Cardiac muscle cell (in vitro differentiated cells and primary cell): ENCODE results near the gene NEGR1. TPM values are rescaled to one million over a fixed set of nuclear protein-coding genes. Genes with fewer than 3 reads are reported as not detected.

Experiments used
- DNase-seq, 2 donors: peaks; one replicate each; pipeline versions ENCODE4 v3.0.0 to v3.0.0-alpha.2; 2010 to 2017; ENCODE audit warnings: low read depth in 1 of 2, low spot score in 1 of 2
- H3K27ac ChIP-seq: fragments of 200-600 bp; sonication (generic); 2 replicates; pipeline ENCODE4 v1.5.1; 2016
- H3K27me3 ChIP-seq: fragments of 200-600 bp; sonication (generic); 2 replicates; pipeline ENCODE4 v1.6.0; 2016; ENCODE audit warnings: control low read depth
- H3K36me3 ChIP-seq: fragments of 200-600 bp; sonication (generic); 2 replicates; pipeline ENCODE4 v1.5.1; 2016; ENCODE audit warnings: control low read depth
- H3K4me1 ChIP-seq: fragments of 200-600 bp; sonication (generic); 2 replicates; pipeline ENCODE4 v1.8.1; 2017; ENCODE audit warnings: low read depth, mild to moderate bottlenecking, mixed run types
- H3K4me3 ChIP-seq: fragments of 200-600 bp; sonication (generic); 2 replicates; pipeline ENCODE4 v1.5.1; 2016; ENCODE audit warnings: mild to moderate bottlenecking
- H3K9me3 ChIP-seq: fragments of 200-600 bp; sonication (generic); 2 replicates; pipeline ENCODE4 v1.5.1; 2017; ENCODE audit warnings: low read depth, mild to moderate bottlenecking, control low read depth
- CTCF ChIP-seq: IDR thresholded peaks from 2 replicates; pipeline ENCODE4 v1.5.1; 2012; ENCODE audit warnings: low read depth, mild to moderate bottlenecking, low read length
- polyA plus RNA-seq: library from polyadenylated mRNA; unstranded; fragments of >200 nt; fragmentation: Nextera tagmentation; extraction: Ambion mirVana; gene quantifications from 2 replicates; pipeline ENCODE4 v1.2.1, GENCODE V29; 2016
- total RNA-seq: library from RNA; depleted of rRNA; stranded (reverse); fragments of >200 nt; gene quantifications from 2 replicates; pipeline ENCODE4 v1.2.3, GENCODE V29; 2016

Gene NEGR1
- total and polyA plus RNA-seq, 2 experiments from 2014 or later, result 0.06 to 0.20 TPM

GRCh38 chr1:71362076-71362475 is 920.3 kb downstream of the NEGR1 start:
- DNase-seq, result no peak
- Histone ChIP-seq H3K27ac (no peak overlapping the region), H3K4me1 (no peaks in the 10 kb centered on the region), H3K27me3 (no peaks in the 10 kb centered on the region), H3K4me3 (no peak overlapping the region), H3K36me3 (no peaks in the 10 kb centered on the region), H3K9me3 (no peaks in the 10 kb centered on the region)
- TF ChIP-seq CTCF, result no peak

- peak in 1 of 2 donors; percentile 21 for DNase-seq
- no peaks in the 10 kb centered on the region for H3K9me3 ChIP-seq
- no peak overlapping the region for H3K4me3 ChIP-seq
- TF ChIP-seq CTCF, result peak; percentile 34
- H3K27me3 ChIP-seq, result no peaks in the 10 kb centered on the region
- H3K27ac ChIP-seq, result no peak overlapping the region
- no peaks in the 10 kb centered on the region for H3K36me3 ChIP-seq
- H3K4me1 ChIP-seq, result no peaks in the 10 kb centered on the region
These were observed 924.6 kb downstream of the NEGR1 start for GRCh38 chr1:71357708-71358107.

GRCh38 chr1:71351438-71351837 is 930.9 kb downstream of the NEGR1 start:
- Histone ChIP-seq H3K27ac (no peak overlapping the region), H3K27me3 (no peaks in the 10 kb centered on the region), H3K36me3 (no peaks in the 10 kb centered on the region), H3K4me1 (no peaks in the 10 kb centered on the region), H3K9me3 (no peaks in the 10 kb centered on the region), H3K4me3 (no peak overlapping the region)
- TF ChIP-seq CTCF, result no peak
- peak in 1 of 2 donors; percentile 92 for DNase-seq

- H3K27ac ChIP-seq, result no peak overlapping the region
- H3K4me3 ChIP-seq, result no peak overlapping the region
- no peaks in the 10 kb centered on the region for H3K4me1 ChIP-seq
- peak in 1 of 2 donors; percentile 83 for DNase-seq
- no peaks in the 10 kb centered on the region for H3K27me3 ChIP-seq
- no peaks in the 10 kb centered on the region for H3K36me3 ChIP-seq
- H3K9me3 ChIP-seq, result no peaks in the 10 kb centered on the region
- TF ChIP-seq CTCF, result no peak
These were observed 931.5 kb downstream of the NEGR1 start for GRCh38 chr1:71350805-71351204.

- no peak for DNase-seq
- TF ChIP-seq CTCF, result no peak
- Histone ChIP-seq H3K27ac (no peak overlapping the region), H3K9me3 (no peaks in the 10 kb centered on the region), H3K4me3 (no peak overlapping the region), H3K4me1 (no peaks in the 10 kb centered on the region), H3K36me3 (no peaks in the 10 kb centered on the region), H3K27me3 (no peaks in the 10 kb centered on the region)
These were observed 932.0 kb downstream of the NEGR1 start for GRCh38 chr1:71350330-71350729.
